GM19193 (cell line): ENCODE measurements around the gene RECK.

Experiments used
- POLR2A ChIP-seq: IDR thresholded peaks from 4 replicates; pipeline ENCODE4 v1.6.1; 2011; ENCODE audit not compliant: insufficient read depth, insufficient read length; ENCODE audit errors: extremely low read depth

RECK gene

GRCh38 chr9:36088020-36088419, 51.3 kb downstream of the RECK start:
- no peak for TF ChIP-seq POLR2A

- TF ChIP-seq POLR2A = no peak
Measured at GRCh38 chr9:36091026-36091953, 54.6 kb downstream of the RECK start.

- TF ChIP-seq POLR2A = no peak
Measured at GRCh38 chr9:36092014-36092413, 55.3 kb downstream of the RECK start.

- no peak for TF ChIP-seq POLR2A
Measured at GRCh38 chr9:36092509-36093215, 55.9 kb downstream of the RECK start.

- no peak for TF ChIP-seq POLR2A
Measured at GRCh38 chr9:36093384-36093783, 56.7 kb downstream of the RECK start.

GRCh38 chr9:36099718-36100117, 63.0 kb downstream of the RECK start:
- TF ChIP-seq POLR2A = no peak

GRCh38 chr9:36100532-36100931, 63.8 kb downstream of the RECK start:
- TF ChIP-seq POLR2A = no peak

GRCh38 chr9:36101916-36102741, 65.4 kb downstream of the RECK start:
- TF ChIP-seq POLR2A = no peak

GRCh38 chr9:36102742-36103495, 66.2 kb downstream of the RECK start:
- TF ChIP-seq POLR2A = no peak

GRCh38 chr9:36109071-36109470, 72.4 kb downstream of the RECK start:
- no peak for TF ChIP-seq POLR2A

- no peak for TF ChIP-seq POLR2A
Measured at GRCh38 chr9:36110434-36110833, 73.7 kb downstream of the RECK start.

- TF ChIP-seq POLR2A = no peak
Measured at GRCh38 chr9:36112516-36112915, 75.8 kb downstream of the RECK start.

- no peak for TF ChIP-seq POLR2A
Measured at GRCh38 chr9:36113999-36114398, 77.3 kb downstream of the RECK start.

GRCh38 chr9:36116593-36116992, 79.9 kb downstream of the RECK start:
- no peak for TF ChIP-seq POLR2A
